Measurements from ENCODE around the gene SLC25A12.

Gene SLC25A12

GRCh38 chr2:171794918-171795317 is 99.1 kb downstream of the SLC25A12 start:
- intact Hi-C loops (cut with DNase I; ENCODE audit: low total_unique reads): no loop called here

GRCh38 chr2:171793691-171794678 is 100.1 kb downstream of the SLC25A12 start:
- no peak for DNase-seq
- Histone ChIP-seq H3K4me3 (no peak overlapping the region), H3K9me3 (no peaks in the 10 kb centered on the region), H3K4me1 (no peaks in the 10 kb centered on the region), H3K36me3 (peaks cover 24 to 51% (median 39%) of the 10 kb centered on the region in 3 donors), H3K27ac (no peak overlapping the region), H3K27me3 (no peaks in the 10 kb centered on the region)
- intact Hi-C loops (cut with DNase I; ENCODE audit: low total_unique reads): no loop called here
- no peak for TF ChIP-seq CTCF (IDR thresholded peaks at IDR 0.05)

More at GRCh38 chr2:171794918-171795317, 99.1 kb downstream of the SLC25A12 start:
- H3K36me3 ChIP-seq: peaks cover 29 to 49% (median 39%) of the 10 kb centered on the region in 3 donors
- no peak for DNase-seq
- no peaks in the 10 kb centered on the region for H3K27me3 ChIP-seq
- TF ChIP-seq CTCF (IDR thresholded peaks at IDR 0.05): no peak
- H3K4me3 ChIP-seq: no peak overlapping the region
- H3K9me3 ChIP-seq: no peaks in the 10 kb centered on the region
- H3K27ac ChIP-seq: no peak overlapping the region
- no peaks in the 10 kb centered on the region for H3K4me1 ChIP-seq

GRCh38 chr2:171792886-171793580 is 101.0 kb downstream of the SLC25A12 start:
- H3K36me3 ChIP-seq: peaks cover 24 to 52% (median 45%) of the 10 kb centered on the region in 3 donors
- no peak overlapping the region for H3K4me3 ChIP-seq
- intact Hi-C loops (cut with DNase I; ENCODE audit: low total_unique reads): no loop called here
- H3K27ac ChIP-seq: no peak overlapping the region
- DNase-seq: no peak
- no peaks in the 10 kb centered on the region for H3K27me3 ChIP-seq
- H3K9me3 ChIP-seq: no peaks in the 10 kb centered on the region
- H3K4me1 ChIP-seq: no peaks in the 10 kb centered on the region
- TF ChIP-seq CTCF (IDR thresholded peaks at IDR 0.05): no peak

- H3K9me3 ChIP-seq: no peaks in the 10 kb centered on the region
- no peak overlapping the region for H3K4me3 ChIP-seq
- no peak for TF ChIP-seq CTCF (IDR thresholded peaks at IDR 0.05)
- H3K27ac ChIP-seq: no peak overlapping the region
- no peaks in the 10 kb centered on the region for H3K27me3 ChIP-seq
- no peaks in the 10 kb centered on the region for H3K4me1 ChIP-seq
- intact Hi-C loops (cut with DNase I; ENCODE audit: low total_unique reads): no loop called here
- DNase-seq: no peak
- peaks cover 30 to 60% (median 53%) of the 10 kb centered on the region in 3 donors for H3K36me3 ChIP-seq
Observed at GRCh38 chr2:171792157-171792556, 101.9 kb downstream of the SLC25A12 start.

GRCh38 chr2:171791361-171791760 is 102.7 kb downstream of the SLC25A12 start:
- Histone ChIP-seq H3K36me3 (peaks cover 33 to 68% (median 61%) of the 10 kb centered on the region in 3 donors), H3K27me3 (no peaks in the 10 kb centered on the region), H3K4me1 (no peaks in the 10 kb centered on the region), H3K27ac (no peak overlapping the region), H3K9me3 (no peaks in the 10 kb centered on the region), H3K4me3 (no peak overlapping the region)
- no peak for DNase-seq
- intact Hi-C loops (cut with DNase I; ENCODE audit: low total_unique reads): no loop called here
- TF ChIP-seq CTCF (IDR thresholded peaks at IDR 0.05): no peak
